Stromal cell of bone marrow (primary cell): ENCODE results near the gene MED25.

Experiments
- DNase-seq: peaks from one replicate; pipeline ENCODE4 v3.0.0-alpha.2; 2012; ENCODE audit warnings: low read depth

Gene MED25

DNA sequence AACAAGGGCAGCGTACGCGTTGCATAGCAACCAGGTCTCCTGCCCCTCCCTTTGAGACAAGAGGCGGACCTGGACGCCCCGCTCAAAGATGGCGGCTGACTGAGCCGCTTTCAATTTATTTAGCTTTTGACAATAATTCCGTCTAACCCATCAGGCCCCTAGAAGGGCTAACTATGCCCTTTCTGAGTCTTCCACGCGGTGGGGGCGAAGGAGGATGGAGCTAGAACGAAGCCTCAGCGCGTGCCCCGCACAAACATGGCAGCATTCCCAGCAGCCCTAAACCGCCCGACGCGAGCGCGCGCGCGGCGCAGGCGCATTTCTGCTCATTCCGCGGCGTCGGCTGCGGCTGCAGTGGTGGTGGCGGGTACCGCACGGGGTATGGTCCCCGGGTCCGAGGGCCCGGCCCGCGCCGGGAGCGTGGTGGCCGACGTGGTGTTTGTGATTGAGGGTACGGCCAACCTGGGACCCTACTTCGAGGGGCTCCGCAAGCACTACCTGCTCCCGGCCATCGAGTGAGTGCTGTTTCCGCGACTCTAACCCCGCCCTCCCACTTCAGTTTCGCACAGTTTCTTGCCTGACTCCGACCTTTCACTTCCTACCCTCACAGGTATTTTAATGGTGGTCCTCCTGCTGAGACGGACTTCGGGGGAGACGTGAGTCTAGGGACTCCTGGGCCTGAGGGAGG lies at the start of gene MED25:
Gene MED25 (plus strand): TSS at position 326 of the 685 bp plus-strand sequence. CDS start 53 bp downstream, at position 379.
- peak; percentile 64 for DNase-seq

DNA sequence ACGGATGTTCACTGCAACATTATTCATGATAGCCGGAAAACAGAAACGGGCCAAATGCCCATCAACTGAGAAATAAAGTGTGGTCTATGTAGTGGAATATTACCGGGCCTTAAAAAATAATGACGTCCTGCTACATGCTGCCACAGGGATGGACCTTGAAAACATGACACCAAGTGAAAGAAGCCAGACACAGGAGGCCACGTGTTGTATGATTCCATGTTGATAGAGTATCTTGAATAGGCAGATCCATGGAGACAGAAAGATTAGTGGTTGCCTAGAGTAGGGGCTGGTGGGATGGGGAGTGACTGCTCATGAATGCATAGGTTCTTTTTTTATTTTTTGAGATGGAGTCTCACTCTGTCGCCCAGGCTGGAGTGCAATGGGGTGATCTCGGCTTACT lies 47.6 kb upstream of the MED25 start:
- no peak for DNase-seq

DNA sequence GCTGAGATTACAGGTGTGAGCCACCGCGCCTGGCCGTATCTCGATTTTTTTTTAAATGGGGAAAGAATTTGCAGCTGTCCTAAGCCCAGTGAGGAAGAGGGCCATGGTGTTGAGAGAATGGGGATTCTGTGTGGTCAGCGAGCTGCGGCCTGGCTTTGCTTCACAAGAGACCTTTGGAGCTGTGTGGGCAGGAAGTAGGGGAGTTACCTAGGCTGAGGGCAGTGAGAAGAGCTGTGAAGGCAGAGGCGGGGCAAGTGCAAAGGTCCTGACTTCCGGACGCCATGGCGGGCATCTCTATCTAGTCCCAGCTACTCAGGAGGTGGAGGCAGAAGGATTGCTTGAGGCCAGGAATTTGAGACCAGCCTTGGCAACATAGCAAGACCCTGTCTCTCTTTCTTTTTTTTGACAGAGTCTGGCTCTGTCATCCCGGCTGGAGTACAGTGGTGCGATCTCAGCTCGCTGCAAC lies 46.4 kb upstream of the MED25 start:
- no peak for DNase-seq

DNA sequence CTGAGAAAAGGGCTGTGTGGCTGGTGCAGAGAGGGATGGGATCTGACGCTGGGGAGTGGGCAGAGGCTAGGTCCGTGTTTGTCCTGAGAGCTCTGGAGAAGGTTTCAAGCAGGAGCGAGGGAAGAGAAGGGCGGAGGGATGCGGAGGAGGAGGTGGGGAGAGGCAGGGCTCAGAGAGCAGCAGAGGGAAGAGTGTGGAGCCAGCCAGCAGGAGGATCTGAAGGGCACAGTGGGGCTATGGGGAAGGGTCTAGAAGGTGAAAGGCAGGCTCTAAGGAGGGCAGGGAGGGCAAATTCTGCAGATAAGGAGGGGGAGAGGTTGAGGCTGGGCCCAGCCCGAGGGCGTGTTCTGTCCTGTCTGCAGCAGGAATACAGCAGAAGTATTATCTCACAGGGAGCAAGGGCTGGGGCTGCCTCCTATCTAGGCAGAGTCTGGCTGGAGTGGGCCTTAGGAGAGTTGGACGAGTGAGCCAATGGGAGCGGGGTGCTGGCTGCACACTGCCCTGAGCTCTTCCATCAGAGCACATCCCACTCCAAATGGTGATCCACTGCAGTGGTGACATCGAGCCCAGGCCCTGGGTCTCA lies 45.1 kb upstream of the MED25 start:
- no peak for DNase-seq

DNA sequence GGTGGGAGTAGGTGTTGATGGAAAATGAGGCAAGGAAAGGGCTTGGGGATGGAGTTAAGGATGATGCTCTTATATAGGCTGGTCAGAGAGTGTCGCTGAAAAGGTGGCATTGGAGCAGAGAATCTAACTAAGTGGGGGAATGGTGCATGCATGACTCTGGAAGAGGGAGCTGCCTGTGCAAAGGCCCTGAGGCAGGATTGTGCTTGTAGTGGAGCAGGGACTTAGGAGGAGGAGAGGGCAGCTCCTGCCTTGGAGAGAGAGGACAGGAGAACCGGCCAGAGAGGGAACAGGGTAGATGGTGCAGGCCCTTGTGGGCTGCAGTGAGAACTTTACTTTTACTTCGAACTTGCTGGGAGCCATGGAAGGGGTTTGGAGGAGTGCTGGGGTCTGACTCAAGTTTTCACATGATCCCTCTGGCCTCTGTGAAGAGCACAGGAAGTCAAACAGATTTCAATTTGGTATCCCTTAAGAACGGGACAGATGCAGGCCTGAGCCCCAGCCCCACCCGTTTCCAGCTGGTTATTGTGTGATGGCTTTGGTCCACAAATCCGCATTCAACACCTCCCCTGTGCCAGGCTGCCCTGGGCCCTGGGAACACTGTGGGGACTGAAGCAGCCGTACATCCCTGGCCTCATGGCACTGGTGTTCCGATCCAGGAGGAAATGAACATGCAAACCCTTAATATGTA lies 44.3 kb upstream of the MED25 start:
- no peak for DNase-seq

DNA sequence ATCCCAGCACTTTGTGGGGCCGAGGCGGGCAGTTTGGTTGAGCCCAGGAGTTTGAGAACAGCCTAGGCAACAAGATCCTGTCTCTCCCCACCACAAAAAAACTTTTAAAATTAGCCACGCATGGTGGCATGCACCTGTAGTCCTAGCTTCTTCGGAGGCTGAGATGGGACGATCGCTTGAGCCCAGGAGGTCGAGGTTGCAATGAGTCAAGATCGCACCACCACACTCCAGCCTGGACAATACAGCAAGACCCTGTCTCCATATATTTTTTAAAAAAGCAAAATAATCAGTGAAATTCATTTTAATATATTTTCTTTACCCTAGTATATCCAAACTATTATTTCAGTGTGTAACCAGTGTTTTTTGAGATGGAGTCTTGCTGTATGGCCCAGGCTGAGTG lies 43.1 kb upstream of the MED25 start:
- DNase-seq = no peak

DNA sequence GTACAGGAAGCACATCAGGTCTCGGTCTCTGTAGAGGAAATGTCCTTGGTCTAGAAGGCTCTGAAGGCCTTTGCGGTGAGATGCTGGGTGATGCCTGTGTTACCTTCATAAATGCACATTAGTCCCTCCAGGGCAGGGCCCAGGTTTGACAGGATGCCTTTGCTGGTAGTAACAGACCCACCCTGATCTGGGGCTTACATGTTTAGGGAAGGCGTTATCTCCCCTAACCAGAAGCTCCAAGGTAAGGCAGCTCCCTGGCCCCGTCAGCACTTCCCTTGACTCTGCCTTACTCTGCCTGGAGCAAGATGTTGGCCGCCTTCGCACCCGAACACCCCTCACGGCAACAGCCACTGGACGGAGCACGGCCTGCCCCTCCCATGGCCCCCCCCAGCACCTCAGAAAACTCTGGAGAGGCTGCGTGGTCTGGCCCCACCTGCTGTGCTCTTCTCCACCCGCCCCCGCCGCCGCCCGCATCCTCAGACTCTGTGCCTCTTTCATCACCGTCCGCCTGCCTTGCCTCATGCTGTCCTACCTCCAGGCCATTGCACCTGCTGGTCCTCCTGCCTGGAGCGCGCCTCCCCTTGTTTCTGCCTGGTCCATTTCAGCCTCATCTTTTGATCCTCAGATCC lies 42.2 kb upstream of the MED25 start:
- no peak for DNase-seq

DNA sequence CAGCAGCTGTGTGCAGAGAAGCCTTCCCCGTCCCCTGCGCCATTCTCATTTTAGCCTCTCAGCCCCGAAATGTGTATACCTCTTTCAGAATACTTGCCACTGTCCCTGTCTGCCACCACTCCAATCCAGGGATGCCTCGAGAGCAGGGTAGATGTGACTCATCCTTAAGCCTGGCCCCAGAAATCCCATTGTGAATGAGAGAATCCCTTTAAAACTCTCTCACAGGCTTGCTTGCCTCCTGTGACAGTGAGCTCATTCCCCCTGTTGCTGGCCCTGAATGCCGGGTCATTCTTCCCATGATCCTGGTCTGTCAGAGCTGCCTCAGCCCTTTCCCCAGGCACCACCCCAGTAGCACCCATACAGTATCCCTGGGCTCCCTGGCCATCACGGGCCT lies 41.7 kb upstream of the MED25 start:
- no peak for DNase-seq

DNA sequence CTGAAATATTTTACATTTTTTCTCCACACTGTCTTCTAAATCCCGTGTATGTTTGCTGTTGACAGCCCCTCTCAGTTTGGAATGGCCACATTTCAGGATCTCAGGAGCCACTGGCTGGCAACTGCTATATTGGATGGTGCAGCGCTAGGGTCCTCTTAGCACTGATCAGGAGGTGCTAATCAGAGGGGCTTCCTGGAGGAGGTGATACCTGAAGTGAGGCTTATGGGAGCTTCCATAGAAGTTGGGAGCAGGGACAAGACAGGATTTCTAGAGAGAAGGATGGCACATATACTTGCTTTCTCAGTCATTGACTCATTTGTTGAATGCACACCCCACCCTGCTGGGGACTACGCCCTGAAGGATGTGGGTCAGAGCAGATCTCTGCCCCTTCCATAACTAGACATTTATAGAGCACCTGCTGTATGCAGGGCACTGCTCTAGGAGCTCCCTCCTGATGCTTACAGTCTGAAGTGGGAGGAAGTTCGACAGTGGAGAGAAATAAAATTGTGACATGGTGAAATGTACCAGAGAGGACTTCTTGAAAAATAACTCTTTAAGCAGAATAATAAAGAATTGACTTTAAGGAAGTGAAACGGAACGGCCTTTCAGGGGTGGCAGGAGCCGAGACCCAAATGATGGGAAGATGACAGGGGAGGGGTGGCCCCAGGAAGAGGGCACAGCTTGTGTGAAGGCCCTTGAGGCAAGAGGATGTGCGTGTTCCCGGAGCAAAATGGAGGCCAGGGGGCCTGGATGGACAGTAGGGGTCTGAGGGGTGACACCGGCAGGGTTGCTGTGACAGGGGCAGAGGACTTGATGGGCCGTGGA lies 38.1 kb upstream of the MED25 start:
- no peak for DNase-seq

DNA sequence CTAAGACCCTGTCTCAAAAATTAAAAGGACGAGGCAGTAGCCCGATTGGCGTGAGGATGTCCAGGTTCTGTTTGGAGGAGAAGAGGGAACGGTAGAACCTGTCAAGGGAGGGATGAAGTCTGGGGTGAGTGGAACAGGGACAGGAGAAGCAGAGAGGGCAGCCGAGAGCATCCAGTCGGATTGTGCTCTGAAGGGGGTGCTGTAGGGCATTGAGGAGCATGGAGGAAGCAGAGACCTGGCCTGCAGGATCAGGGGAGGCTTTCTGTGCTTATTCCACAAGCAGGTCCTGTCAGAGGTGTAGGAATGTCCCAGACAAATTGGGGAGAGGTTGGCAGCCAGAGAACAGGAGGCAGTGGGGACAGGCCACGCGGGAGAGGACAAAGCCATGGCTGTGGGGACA lies 37.2 kb upstream of the MED25 start:
- DNase-seq = no peak

DNA sequence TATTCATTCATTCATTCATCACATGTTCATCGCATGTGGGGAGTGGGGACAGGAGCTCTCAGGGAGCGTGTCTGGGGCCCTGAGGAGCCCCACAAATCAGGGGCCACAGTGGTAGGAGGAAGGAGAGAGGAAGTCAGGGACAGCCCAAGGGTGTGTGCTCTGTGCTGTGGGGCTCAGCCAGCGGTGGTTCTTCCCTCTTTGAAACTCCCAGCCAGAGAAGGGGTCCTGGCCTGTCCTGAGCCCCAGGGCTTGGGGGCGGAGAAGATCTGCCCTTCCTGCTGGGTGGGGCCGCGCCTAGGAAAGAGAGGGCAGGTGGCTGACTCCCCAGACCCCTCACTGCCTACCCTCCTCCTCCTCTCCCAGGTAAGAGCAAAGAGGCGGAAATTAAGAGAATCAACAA lies 36.7 kb upstream of the MED25 start:
- no peak for DNase-seq

DNA sequence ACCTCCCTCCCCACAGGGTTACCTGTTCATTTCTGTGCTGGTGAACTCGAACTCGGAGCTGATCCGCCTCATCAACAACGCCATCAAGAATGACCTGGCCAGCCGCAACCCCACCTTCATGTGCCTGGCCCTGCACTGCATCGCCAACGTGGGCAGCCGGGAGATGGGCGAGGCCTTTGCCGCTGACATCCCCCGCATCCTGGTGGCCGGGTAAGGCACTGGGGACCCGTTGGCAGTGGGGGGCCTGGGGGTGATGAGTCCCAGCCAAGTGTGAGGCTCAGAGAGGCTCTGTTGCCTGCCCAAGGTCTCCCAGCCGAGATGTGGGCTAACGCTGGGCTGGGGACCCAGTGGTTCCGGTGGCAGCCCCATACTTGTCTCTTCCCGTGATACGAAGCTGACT lies 35.6 kb upstream of the MED25 start:
- DNase-seq = no peak

DNA sequence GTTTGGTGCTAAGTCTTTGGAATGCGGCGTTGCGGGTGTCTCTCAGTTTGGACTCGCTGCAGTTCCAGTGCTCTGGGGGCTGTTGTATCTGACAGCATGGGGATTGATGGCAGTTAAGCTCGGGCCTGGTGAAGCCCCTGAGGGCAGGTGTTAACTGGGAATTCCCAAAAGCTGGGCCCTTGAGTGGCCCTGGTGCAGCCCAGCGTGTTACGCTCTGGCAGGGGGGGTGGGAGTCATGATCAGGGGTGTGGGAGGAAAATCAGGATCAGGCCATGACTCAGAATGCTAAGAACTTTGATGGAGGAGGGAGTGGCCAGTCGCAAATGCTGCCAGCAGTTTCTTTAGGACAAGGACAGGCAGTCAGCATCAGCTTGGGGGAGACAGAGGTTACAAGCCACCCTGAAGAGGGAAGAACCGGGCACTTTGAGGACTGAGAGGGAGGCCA lies 31.7 kb upstream of the MED25 start:
- peak; percentile 53 for DNase-seq

DNA sequence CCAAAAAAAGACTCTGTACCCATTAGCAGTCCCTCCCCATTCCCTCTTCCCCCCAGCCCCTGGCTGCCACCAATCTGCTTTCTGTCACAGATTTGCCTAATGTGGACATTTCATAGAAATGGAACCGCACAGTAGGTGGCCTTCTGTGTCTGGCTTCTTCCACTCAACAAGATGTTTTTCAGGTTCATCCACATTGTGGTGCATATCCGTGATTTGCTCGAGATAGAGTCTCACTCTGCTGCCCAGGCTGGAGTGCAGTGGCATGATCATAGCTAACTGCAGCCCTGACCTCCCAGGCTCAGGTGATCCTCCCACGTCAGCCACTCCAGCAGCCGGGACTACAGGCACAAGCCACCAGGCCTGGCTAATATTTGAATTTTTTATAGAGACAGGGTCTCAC lies 30.3 kb upstream of the MED25 start:
- DNase-seq = no peak

DNA sequence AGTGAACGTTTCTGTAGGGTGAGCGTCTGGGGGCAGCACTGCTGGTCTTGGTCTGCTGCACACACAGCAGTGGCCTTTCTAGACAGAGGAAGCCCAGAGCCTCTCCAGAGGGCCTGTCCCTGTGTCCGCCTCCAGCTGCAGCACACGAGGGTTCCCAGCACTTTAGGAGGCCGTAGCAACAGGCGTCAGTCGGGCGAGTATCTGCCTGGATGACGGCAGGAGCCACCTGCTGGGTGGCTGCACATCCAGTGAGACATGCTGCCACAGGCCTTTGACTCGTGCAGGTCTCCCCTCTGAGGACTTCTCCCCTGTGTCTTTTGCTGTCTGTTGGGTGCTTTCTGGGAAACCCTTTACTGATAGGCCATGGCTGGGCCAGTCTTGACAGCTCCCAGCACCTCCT lies 29.2 kb upstream of the MED25 start:
- DNase-seq = no peak

DNA sequence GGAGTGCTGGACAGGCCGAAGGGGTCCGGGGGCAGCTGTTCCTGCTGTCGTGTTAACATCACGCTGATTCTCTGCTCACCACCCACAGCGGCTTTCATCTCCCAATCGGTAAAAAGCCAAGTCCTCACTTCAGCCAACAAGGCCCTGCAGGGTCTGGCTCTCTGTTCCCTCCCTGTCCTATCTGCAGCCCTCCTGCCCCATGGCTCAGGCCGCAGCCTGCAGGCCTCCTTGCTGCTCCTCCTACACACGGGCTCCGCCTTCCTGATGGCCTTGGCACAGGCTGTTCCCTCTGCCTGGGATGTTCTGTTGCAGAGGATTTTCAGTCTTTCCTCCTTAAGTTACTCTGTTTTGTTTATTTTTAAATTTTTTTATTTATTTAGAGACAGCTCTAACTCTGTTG lies 27.2 kb upstream of the MED25 start:
- no peak for DNase-seq

DNA sequence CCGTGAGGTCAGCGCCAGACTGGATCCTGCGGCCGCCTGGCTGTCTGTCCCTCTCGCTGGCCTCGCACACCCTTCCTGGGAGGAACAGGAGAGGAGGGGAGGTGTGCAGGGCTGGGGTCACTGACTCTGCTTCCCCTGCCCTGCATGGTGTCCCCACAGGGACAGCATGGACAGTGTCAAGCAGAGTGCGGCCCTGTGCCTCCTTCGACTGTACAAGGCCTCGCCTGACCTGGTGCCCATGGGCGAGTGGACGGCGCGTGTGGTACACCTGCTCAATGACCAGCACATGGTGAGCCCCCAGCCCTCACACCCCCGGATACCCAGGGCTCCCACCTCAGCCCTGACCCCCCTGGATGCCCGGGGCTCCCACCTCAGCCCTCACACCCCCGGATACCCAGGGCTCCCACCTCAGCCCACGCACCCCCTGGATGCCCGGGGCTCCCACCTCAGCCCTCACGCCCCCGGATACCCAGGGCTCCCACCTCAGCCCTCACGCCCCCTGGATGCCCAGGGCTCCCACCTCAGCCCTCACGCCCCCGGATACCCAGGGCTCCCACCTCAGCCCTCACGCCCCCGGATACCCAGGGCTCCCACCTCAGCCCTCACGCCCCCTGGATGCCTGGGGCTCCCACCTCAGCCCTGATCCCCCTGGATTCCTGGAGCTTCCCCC lies 26.2 kb upstream of the MED25 start:
- no peak for DNase-seq

DNA sequence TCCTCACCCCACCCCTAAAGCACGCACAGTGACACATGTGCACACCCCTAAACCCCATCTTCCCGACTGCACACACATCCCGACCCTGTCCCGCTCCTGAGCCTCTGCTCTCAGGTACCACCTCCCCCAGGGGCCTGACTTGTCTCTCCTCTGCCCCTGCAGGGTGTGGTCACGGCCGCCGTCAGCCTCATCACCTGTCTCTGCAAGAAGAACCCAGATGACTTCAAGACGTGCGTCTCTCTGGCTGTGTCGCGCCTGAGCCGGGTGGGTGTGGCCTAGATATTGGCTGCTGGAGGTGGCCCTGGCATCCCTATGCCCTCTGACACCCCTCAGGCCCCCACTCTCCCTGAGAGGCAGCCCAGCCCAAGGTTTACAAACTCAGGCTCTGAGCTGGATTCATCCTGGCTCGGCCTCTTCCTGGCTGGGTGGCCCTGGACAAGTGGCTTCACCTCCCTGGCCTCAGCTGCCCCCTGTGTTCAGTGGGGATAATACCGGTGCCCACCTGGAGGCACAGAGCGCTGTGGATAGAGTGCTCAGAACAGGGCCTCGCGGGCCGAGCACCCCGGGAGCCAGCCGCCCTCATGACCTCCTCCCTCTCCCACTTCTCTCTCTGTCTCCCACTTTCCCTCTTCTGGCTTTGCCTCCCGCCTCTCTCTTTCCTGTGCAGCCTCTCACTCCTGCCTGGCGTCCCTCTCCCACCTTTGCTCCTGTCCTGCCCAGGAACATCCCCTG lies 25.1 kb upstream of the MED25 start:
- no peak for DNase-seq

DNA sequence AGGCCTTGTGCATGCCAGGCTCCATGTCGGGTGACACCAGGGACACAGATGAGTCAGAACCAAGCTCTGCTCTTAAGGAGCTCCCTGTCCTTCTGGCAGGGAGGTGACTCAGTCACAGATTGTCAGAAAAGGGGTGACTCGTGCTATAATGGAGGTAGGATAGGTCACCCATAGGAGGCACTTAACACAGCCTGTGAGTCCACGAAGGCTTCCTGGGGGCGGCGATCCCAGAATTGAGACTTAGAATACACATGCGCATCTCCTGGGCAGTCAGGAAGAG lies 24.6 kb upstream of the MED25 start:
- DNase-seq = no peak

DNA sequence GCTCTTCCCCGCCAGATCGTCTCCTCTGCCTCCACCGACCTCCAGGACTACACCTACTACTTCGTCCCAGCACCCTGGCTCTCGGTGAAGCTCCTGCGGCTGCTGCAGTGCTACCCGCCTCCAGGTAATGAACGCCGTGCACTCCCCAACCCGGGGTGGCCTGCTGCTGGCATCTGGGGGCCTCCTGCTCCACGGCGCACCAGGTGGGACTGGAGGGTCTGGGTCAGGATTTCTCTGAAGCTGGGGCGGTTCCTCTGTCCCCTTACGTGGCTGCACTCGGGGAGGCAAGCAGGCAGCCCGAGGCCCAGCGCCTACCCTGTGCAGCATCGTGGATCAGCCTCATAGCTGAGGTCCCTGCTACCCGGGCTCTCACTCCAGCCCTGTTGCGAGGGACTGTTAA lies 22.5 kb upstream of the MED25 start:
- no peak for DNase-seq

DNA sequence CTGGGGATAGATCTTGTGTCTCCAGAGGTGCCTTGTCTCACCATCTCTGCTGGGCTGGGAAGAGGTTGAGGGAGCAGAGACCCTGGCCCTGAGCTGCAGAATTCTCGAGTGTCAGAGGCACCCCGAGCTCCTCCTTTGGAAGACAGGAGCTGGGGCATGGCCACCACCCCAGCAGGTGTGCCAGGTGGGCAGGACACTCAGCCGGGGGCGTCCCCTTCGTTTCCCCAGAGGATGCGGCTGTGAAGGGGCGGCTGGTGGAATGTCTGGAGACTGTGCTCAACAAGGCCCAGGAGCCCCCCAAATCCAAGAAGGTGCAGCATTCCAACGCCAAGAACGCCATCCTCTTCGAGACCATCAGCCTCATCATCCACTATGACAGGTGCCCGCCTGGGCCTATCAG lies 19.5 kb upstream of the MED25 start:
- no peak for DNase-seq
